Spleen (tissue), 11 donors: ENCODE results near the gene ACOX3. TPM values are rescaled to one million over a fixed set of nuclear protein-coding genes. Genes with fewer than 3 reads are reported as not detected.

Experiments used
- DNase-seq: peaks from one replicate; pipeline ENCODE4 v3.0.0-alpha.2; 2020
- H3K27ac ChIP-seq, 8 donors: fragments of 200-600 bp; sonication (generic) in 7 of 8; 1 replicate in 4 of 8; 2 replicates in 4 of 8; pipeline versions ENCODE4 v1.5.0 to v1.8.0; 2016 to 2021; ENCODE audit warnings: inconsistent platforms in 4 of 8, mild to moderate bottlenecking in 4 of 8, moderate library complexity in 1 of 8
- H3K27me3 ChIP-seq, 7 donors: fragments of 200-600 bp; sonication (generic) in 6 of 7; replicated peaks in 1 of 7; 1 replicate in 4 of 7; 2 replicates in 3 of 7; pipeline versions ENCODE4 v1.5.0 to v1.8.0; 2016 to 2021; ENCODE audit warnings: inconsistent platforms in 3 of 7, mild to moderate bottlenecking in 1 of 7
- H3K36me3 ChIP-seq, 6 donors: fragments of 200-600 bp; sonication (generic) in 5 of 6; 1 replicate in 4 of 6; 2 replicates in 2 of 6; pipeline versions ENCODE4 v1.5.0 to v1.8.0; 2016 to 2021; ENCODE audit warnings: inconsistent platforms in 2 of 6
- H3K4me1 ChIP-seq, 6 donors: fragments of 200-600 bp; sonication (generic) in 5 of 6; 1 replicate in 3 of 6; 2 replicates in 3 of 6; pipeline versions ENCODE4 v1.5.0 to v1.8.0; 2016 to 2021; ENCODE audit warnings: inconsistent platforms in 3 of 6
- H3K4me3 ChIP-seq, 8 donors: fragments of 200-600 bp; sonication (generic) in 7 of 8; 1 replicate in 4 of 8; 2 replicates in 4 of 8; pipeline versions ENCODE4 v1.5.0 to v1.8.0; 2016 to 2021; ENCODE audit warnings: inconsistent platforms in 4 of 8, mild to moderate bottlenecking in 4 of 8, moderate library complexity in 2 of 8
- H3K9me3 ChIP-seq, 8 donors: fragments of 200-600 bp; sonication (generic) in 7 of 8; 1 replicate in 4 of 8; 2 replicates in 4 of 8; pipeline versions ENCODE4 v1.5.0 to v1.8.0; 2016 to 2021; ENCODE audit warnings: inconsistent platforms in 4 of 8
- CTCF ChIP-seq, 11 experiments: fragments of 200-600 bp in 7 of 11; fragments of 450-650 bp in 4 of 11; sonication (generic) in 4 of 11; IDR thresholded peaks in 8 of 11; conservative IDR thresholded peaks in 3 of 11; 1 replicate in 7 of 11; 2 replicates in 4 of 11; pipeline versions ENCODE4 v1.4.0 to v1.8.0; 2016 to 2021; ENCODE audit warnings: antibody characterized with exemption in 11 of 11, inconsistent platforms in 4 of 11, mild to moderate bottlenecking in 1 of 11
- POLR2A ChIP-seq, 3 donors: fragments of 450-650 bp; IDR thresholded peaks; one replicate each; pipeline ENCODE4 v1.5.1; 2017; ENCODE audit warnings: antibody characterized with exemption in 3 of 3, mild to moderate bottlenecking in 1 of 3
- POLR2AphosphoS5 ChIP-seq, 3 donors: sonication (generic); formaldehyde crosslinking; IDR thresholded peaks; one replicate each; pipeline ENCODE4 v1.5.1; 2017; ENCODE audit warnings: antibody characterized with exemption in 3 of 3
- WGBS, 5 donors: extraction: QIAGEN DNeasy Blood & Tissue Kit in 3 of 5; methylation state at CpG; one replicate each; pipeline versions ENCODE4 v1.1.5 to v1.1.7; 2013 to 2018; 5-methylcytosine and 5-hydroxymethylcytosine counted together
- intact Hi-C: fragments of 100-400 bp; cut with DNase I; formaldehyde crosslinking; loops from one replicate; pipeline ENCODE4 v1.15.0; 2023; ENCODE audit warnings: low total_unique reads
- polyA plus RNA-seq, 3 donors: library from polyadenylated mRNA; stranded (reverse); fragments of 200-250 nt; gene quantifications; one replicate each; pipeline ENCODE4 v1.2.1, GENCODE V29; 2013
- total RNA-seq, 7 donors: library from RNA; depleted of rRNA in 3 of 7; stranded (reverse); fragments of >200 nt in 3 of 7; fragmentation: NEBNext Ultra II Directional in 4 of 7; extraction: Animal tissue kit (Norgen Biotek cat#: 25700) in 4 of 7; gene quantifications; one replicate each; pipeline versions ENCODE4 v1.1.0 to v1.2.1, GENCODE V29; 2016 to 2021
- donor health status: healthy with polysubstance abuse.
- donor health status: DM: no; HTN: no; CAD: no; lungs with moderate emphysema.
- donor health status: DM: no; HTN: no; CAD: no.
- donor health status: Bipolar disorder and iron deficiency.
- donor health status: healthy.
- donor health status: DM: no; HTN: no; CAD: no.
- donor health status: DM: yes; HTN: yes; CAD: no.

The ACOX3 gene
- total and polyA plus RNA-seq, 10 donors, result 11.3 to 26.5 (median 19.7) TPM

GRCh38 chr4:8478801-8479744, 38.5 kb upstream of the ACOX3 start:
- 86 to 95% (median 92%) methylated on average over 16 to 24 of the region's 24 CpGs for WGBS, 5 donors
- Histone ChIP-seq H3K27ac (no peak overlapping the region), H3K9me3 (no peaks in the 10 kb centered on the region), H3K27me3 (no peaks in the 10 kb centered on the region), H3K4me1 (no peaks in the 10 kb centered on the region), H3K4me3 (no peak overlapping the region), H3K36me3 (peaks cover 0 to 43% (median 24%) of the 10 kb centered on the region in 6 donors)
- peak; percentile 71 for DNase-seq
- intact Hi-C loops, result no loop called here
- TF ChIP-seq CTCF (IDR thresholded peaks at IDR 0.05 in 8 of 11, conservative IDR thresholded peaks at IDR 0.05 in 3 of 11), result no peak
- no peak for TF ChIP-seq POLR2AphosphoS5 (IDR thresholded peaks at IDR 0.05)
- TF ChIP-seq POLR2A (IDR thresholded peaks at IDR 0.05), result no peak

- DNase-seq, result no peak
- Histone ChIP-seq H3K27me3 (no peaks in the 10 kb centered on the region), H3K27ac (no peak overlapping the region), H3K4me3 (no peak overlapping the region), H3K36me3 (peaks cover 0 to 47% (median 24%) of the 10 kb centered on the region in 6 donors), H3K4me1 (no peaks in the 10 kb centered on the region), H3K9me3 (no peaks in the 10 kb centered on the region)
- TF ChIP-seq POLR2AphosphoS5 (IDR thresholded peaks at IDR 0.05) (no peak), POLR2A (IDR thresholded peaks at IDR 0.05) (no peak), CTCF (IDR thresholded peaks at IDR 0.05 in 8 of 11, conservative IDR thresholded peaks at IDR 0.05 in 3 of 11) (no peak)
- 91 to 99% (median 94%) methylated on average over 7 to 9 of the region's 9 CpGs for WGBS, 5 donors
- intact Hi-C loops, result no loop called here
These were observed 37.8 kb upstream of the ACOX3 start for GRCh38 chr4:8478371-8478770.

GRCh38 chr4:8477676-8478075, 37.2 kb upstream of the ACOX3 start:
- no peaks in the 10 kb centered on the region for H3K27me3 ChIP-seq

More at GRCh38 chr4:8477676-8478075, 37.2 kb upstream of the ACOX3 start:
- peaks cover 0 to 52% (median 24%) of the 10 kb centered on the region in 6 donors for H3K36me3 ChIP-seq
- no peak overlapping the region for H3K27ac ChIP-seq
- no peak for TF ChIP-seq POLR2AphosphoS5 (IDR thresholded peaks at IDR 0.05)
- TF ChIP-seq CTCF (IDR thresholded peaks at IDR 0.05 in 8 of 11, conservative IDR thresholded peaks at IDR 0.05 in 3 of 11), result no peak
- TF ChIP-seq POLR2A (IDR thresholded peaks at IDR 0.05), result no peak
- H3K4me3 ChIP-seq, result no peak overlapping the region
- H3K9me3 ChIP-seq, result no peaks in the 10 kb centered on the region
- no peak for DNase-seq
- intact Hi-C loops, result no loop called here
- no peaks in the 10 kb centered on the region for H3K4me1 ChIP-seq
- WGBS, 5 donors, result 70 to 90% (median 89%) methylated on average over 2 to 8 of the region's 8 CpGs
